Measurements from ENCODE around the gene WWTR1. TPM values are rescaled to one million over a fixed set of nuclear protein-coding genes. Genes with fewer than 3 reads are reported as not detected.

The WWTR1 gene
- polyA plus RNA-seq, 1 donor (not counting 4 experiments of a cell fraction or from before 2014, with no cell fraction given) = 77.3 TPM

DNA sequence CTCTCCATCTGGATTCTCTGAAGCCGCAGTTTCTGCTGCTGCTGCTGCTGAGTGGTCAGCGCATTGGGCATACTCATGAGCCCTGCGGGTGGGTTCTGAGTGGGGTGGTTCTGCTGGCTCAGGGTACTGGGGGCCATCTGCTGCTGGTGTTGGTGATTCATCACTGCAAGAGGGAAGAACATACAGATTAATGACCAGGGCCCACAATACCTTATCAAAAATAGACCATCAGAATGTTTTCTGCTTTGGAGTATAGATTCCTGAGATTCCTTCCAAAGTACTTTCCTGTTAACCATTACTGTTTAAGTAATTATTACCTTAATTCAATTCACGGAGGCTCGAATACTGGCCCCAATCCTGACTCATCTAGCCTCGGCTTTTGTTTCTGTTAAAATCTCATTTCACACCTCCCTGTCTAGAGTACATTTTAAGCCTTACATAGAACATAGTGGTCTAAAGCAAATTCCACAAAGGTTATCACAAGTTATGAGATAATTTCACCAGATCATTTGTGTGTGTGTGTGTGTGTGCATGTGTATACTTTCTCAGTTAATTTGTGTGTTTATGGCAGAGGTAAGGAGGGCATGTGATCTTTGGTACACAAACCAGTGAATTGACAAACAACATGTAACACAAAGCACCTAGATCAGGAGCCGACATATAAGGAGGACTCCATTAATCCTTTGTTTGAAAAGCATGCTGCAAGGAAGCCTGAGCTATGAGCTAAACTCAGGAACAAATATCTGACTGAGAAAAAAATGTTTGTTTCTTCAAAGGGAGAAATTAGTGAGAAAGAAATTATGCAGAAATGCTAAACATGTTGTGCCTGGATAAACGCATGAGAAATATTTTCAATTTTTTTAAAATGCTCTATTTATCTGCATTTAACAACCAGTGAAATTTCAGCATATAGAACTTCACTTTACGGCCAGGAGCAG lies 115.2 kb downstream of the WWTR1 start:
- dilution Hi-C loops (cut with MboI; ENCODE audit: extremely low pct_ligation_motif_present, low sequenced_read_pairs) = no loop called here
- DNase-seq (ENCODE audit: low read depth, low spot score) (no peak), FAIRE-seq (no peak)
- peaks cover 11 to 12% of the 10 kb centered on the region in 2 experiments for H3K36me3 ChIP-seq (ENCODE audit: control insufficient read depth in 2 of 2, extremely low read depth in 1 of 2, insufficient read depth in 2 of 2, low read length in 2 of 2)
- H3K9ac ChIP-seq (ENCODE audit: control insufficient read depth, extremely low read depth, insufficient read depth, low read length) = no peak overlapping the region
- H3K79me2 ChIP-seq (ENCODE audit: control insufficient read depth, insufficient read depth, low read length) = peaks cover 34% of the 10 kb centered on the region
- H4K20me1 ChIP-seq (ENCODE audit: control insufficient read depth, extremely low read depth, insufficient read depth, low read length) = no peaks in the 10 kb centered on the region
- H3K4me3 ChIP-seq (ENCODE audit: control insufficient read depth in 2 of 3, extremely low read depth in 1 of 3, insufficient read depth in 2 of 3, low read depth in 1 of 3, low read length in 3 of 3) = no peak overlapping the region
- H3K27me3 ChIP-seq (ENCODE audit: control insufficient read depth, extremely low read depth, insufficient read depth, low read length) = no peaks in the 10 kb centered on the region
- H2AFZ ChIP-seq (ENCODE audit: control insufficient read depth, low read length) = no peak overlapping the region
- no peaks in the 10 kb centered on the region for H3K9me1 ChIP-seq (ENCODE audit: control insufficient read depth, extremely low read depth, insufficient read depth, low read length)
- no peak for TF ChIP-seq CTCF (optimal IDR thresholded peaks at IDR 0.05 in 1 of 3, IDR thresholded peaks at IDR 0.05 in 1 of 3, conservative IDR thresholded peaks at IDR 0.05 in 1 of 3; ENCODE audit: extremely low read depth in 1 of 3, insufficient read depth in 2 of 3, low read length in 3 of 3)
- no peak for TF ChIP-seq EZH2 (IDR thresholded peaks at IDR 0.05; ENCODE audit: low read length)
- no peak overlapping the region for H3K4me2 ChIP-seq (ENCODE audit: control insufficient read depth, extremely low read depth, insufficient read depth, low read depth, low read length)
- H3K27ac ChIP-seq (ENCODE audit: control insufficient read depth, insufficient read depth, low read length) = no peak overlapping the region
- H3K9me3 ChIP-seq (ENCODE audit: control insufficient read depth, low read depth, low read length) = no peaks in the 10 kb centered on the region
- peaks cover 8% of the 10 kb centered on the region for H3K4me1 ChIP-seq (ENCODE audit: control insufficient read depth, extremely low read depth, insufficient read depth, low read length)

- H3K4me2 ChIP-seq (ENCODE audit: control insufficient read depth, extremely low read depth, insufficient read depth, low read depth, low read length) = no peak overlapping the region
- H3K4me3 ChIP-seq (ENCODE audit: control insufficient read depth in 2 of 3, extremely low read depth in 1 of 3, insufficient read depth in 2 of 3, low read depth in 1 of 3, low read length in 3 of 3) = no peak overlapping the region
- no peaks in the 10 kb centered on the region for H4K20me1 ChIP-seq (ENCODE audit: control insufficient read depth, extremely low read depth, insufficient read depth, low read length)
- DNase-seq (ENCODE audit: low read depth, low spot score) (no peak), FAIRE-seq (no peak)
- H3K9me3 ChIP-seq (ENCODE audit: control insufficient read depth, low read depth, low read length) = no peaks in the 10 kb centered on the region
- H3K27ac ChIP-seq (ENCODE audit: control insufficient read depth, insufficient read depth, low read length) = no peak overlapping the region
- TF ChIP-seq CTCF (optimal IDR thresholded peaks at IDR 0.05 in 1 of 3, IDR thresholded peaks at IDR 0.05 in 1 of 3, conservative IDR thresholded peaks at IDR 0.05 in 1 of 3; ENCODE audit: extremely low read depth in 1 of 3, insufficient read depth in 2 of 3, low read length in 3 of 3) (no peak), EZH2 (IDR thresholded peaks at IDR 0.05; ENCODE audit: low read length) (no peak)
- H2AFZ ChIP-seq (ENCODE audit: control insufficient read depth, low read length) = no peak overlapping the region
- dilution Hi-C loops (cut with MboI; ENCODE audit: extremely low pct_ligation_motif_present, low sequenced_read_pairs) = no loop called here
- peaks cover 8% of the 10 kb centered on the region for H3K4me1 ChIP-seq (ENCODE audit: control insufficient read depth, extremely low read depth, insufficient read depth, low read length)
- peaks cover 10 to 12% of the 10 kb centered on the region in 2 experiments for H3K36me3 ChIP-seq (ENCODE audit: control insufficient read depth in 2 of 2, extremely low read depth in 1 of 2, insufficient read depth in 2 of 2, low read length in 2 of 2)
- H3K9me1 ChIP-seq (ENCODE audit: control insufficient read depth, extremely low read depth, insufficient read depth, low read length) = no peaks in the 10 kb centered on the region
- H3K27me3 ChIP-seq (ENCODE audit: control insufficient read depth, extremely low read depth, insufficient read depth, low read length) = no peaks in the 10 kb centered on the region
- no peak overlapping the region for H3K9ac ChIP-seq (ENCODE audit: control insufficient read depth, extremely low read depth, insufficient read depth, low read length)
- peaks cover 33% of the 10 kb centered on the region for H3K79me2 ChIP-seq (ENCODE audit: control insufficient read depth, insufficient read depth, low read length)
These were observed 116.7 kb downstream of the WWTR1 start for GRCh38 chr3:149541091-149541491.
